Sciatic nerve (tissue), 2 donors: Measurements from ENCODE around the gene AREL1. TPM values are rescaled to one million over a fixed set of nuclear protein-coding genes. Genes with fewer than 3 reads are reported as not detected.

Experiments used
- ATAC-seq: fragments of 200-7000 bp; cut with Tn5 transposase; one replicate; pipeline ENCODE4 v1.9.1; 2020; ENCODE audit warnings: mild to moderate bottlenecking, moderate library complexity
- DNase-seq: peaks from one replicate; pipeline ENCODE4 v3.0.0-alpha.2; 2020; ENCODE audit warnings: low spot score
- intact Hi-C: fragments of 100-400 bp; cut with DNase I; formaldehyde crosslinking; loops from one replicate; pipeline ENCODE4 v1.14.2; 2022
- total RNA-seq: library from RNA; stranded (reverse); fragmentation: NEBNext Ultra II Directional; extraction: Animal tissue kit (Norgen Biotek cat#: 25700); gene quantifications from one replicate; pipeline ENCODE4 v1.2.1, GENCODE V29; 2021
- donor health status: DM: no; HTN: no; CAD: no.
- donor health status: DM: no; HTN: no; CAD: no.

Gene AREL1
- total RNA-seq, 1 donor from 2014 or later, result 26.7 TPM

- intact Hi-C loops, result no loop called here
- ATAC-seq, result peak; percentile 3
- DNase-seq, result no peak
Measured at GRCh38 chr14:74618078-74618952, 94.6 kb downstream of the AREL1 start.

DNA sequence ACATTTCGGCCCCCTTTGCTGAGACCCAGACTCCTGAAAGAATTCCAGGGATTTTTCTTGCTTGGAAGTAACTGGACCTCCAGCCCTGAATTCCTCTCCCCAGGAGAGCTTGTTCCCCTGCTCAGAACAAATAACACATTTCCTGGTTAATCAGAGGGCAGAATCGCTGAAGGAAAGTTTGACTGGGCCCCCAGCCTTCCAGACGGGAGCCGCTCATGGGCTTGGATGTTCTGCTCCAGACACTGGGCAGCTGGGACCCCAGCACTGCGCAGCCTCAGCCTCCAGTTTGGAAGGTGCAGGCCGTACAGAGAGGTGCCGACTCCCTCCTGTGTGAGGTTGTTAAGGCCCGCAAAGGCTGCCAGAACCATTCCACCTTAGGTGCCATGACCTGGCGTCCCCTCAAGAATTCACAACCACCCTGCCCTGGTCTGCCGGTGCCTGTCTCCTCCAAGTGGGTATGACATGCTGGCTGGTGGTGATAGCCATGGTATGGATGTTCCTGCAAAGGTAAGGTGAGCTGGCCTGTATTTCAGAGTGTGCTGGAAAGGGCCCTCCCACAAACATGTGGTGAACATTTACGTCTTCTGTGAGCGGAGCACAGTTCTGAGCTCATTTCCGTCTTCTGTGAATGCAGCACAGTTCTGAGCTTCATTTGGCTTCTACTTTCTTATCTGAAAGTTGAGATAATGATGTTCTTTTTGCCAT lies 95.7 kb downstream of the AREL1 start:
- intact Hi-C loops, result no loop called here

GRCh38 chr14:74616507-74616906 lies 96.4 kb downstream of the AREL1 start:
- intact Hi-C loops, result no loop called here
- DNase-seq, result no peak
- no peak for ATAC-seq

More for the DNA sequence above, 95.7 kb downstream of the AREL1 start:
- DNase-seq (no peak), ATAC-seq (no peak)

GRCh38 chr14:74615735-74616134 lies 97.1 kb downstream of the AREL1 start:
- intact Hi-C loops, result no loop called here
- ATAC-seq (no peak), DNase-seq (no peak)

DNA sequence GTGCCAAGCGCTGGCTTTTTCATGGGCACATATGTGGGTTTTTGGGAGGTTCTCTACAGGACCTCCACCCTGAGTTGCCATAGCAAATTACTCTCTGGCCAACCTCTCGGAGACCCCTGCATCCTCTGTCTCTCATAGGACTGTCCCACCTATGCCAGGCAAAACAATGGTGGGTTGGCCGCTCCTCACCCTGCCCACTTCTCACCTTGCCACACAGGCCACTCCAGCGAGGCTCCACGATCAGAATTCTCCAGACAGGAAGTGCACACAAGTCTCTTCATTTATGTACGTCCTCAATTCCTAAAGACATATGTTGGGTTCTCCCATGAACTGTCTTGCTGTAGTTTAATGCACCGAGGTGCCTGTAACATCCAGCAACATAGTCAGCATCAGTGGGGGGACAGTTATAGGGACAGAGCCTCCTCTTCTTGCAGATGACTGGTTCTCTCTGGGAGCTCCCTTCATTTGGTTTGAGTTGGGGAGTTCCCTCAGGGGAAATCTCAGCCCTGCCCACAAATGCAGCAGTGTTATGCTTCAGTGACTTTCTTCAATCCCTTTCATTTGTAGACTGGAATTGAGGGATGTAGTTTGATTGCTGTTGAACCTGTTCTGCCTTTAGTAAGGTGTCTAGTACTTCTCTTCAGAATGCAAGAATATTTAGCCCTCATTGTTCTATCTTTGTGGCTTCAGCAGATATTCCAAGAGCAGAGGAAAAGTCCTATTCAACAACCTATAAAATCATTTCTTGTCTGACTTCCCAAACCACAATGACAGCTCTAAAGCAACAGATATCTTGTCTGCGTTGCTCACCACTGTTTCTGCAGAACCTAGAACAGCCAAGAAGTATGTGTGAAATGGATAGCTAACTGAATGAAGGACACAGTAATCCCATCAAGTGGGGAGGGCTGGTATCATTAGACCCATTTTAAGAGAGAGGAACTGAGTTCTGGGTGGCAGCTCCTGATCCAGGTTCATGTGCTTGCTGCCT lies 98.1 kb downstream of the AREL1 start:
- no peak for DNase-seq
- intact Hi-C loops, result loop anchor here (5.0 kb wide), 1 partner anchor 113 kb away; no protein-coding TSS in a partner anchor
- ATAC-seq, result no peak

DNA sequence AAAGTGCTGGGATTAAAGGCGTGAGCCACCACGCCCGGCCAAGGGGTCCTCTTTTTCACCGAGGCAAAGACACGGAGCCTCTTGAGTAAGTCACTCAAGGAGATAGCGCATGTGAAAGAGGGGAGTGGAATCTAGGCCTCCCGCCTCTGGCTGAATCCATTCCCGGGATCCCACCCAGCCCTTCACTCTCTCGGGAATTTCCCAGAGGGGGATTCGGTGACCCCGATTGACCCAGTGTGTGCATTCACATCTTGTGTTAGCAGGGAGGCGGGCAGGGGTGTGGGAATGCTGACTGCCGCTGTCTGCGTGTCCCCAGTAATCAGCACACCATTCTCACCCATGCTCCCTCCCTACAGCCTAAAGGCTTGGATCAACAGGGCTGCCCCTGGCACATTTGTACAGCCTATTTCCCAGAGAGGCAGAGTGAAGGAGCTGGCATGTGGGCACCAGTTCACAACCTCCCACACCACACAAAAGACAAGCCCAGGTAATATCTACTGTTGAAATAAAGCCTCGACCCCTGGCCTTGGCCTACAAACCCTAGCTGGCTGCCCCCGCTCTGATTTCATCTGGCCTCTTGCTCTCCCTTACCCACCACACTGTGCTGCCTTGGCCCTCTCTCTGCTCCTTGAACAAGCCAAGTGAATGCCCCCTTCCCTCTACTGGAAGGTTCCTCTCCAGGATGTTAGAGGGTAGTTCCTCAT lies 99.5 kb downstream of the AREL1 start:
- intact Hi-C loops, result loop anchor here (5.0 kb wide), 1 partner anchor 111 kb away; no protein-coding TSS in a partner anchor
- DNase-seq (no peak), ATAC-seq (no peak)

DNA sequence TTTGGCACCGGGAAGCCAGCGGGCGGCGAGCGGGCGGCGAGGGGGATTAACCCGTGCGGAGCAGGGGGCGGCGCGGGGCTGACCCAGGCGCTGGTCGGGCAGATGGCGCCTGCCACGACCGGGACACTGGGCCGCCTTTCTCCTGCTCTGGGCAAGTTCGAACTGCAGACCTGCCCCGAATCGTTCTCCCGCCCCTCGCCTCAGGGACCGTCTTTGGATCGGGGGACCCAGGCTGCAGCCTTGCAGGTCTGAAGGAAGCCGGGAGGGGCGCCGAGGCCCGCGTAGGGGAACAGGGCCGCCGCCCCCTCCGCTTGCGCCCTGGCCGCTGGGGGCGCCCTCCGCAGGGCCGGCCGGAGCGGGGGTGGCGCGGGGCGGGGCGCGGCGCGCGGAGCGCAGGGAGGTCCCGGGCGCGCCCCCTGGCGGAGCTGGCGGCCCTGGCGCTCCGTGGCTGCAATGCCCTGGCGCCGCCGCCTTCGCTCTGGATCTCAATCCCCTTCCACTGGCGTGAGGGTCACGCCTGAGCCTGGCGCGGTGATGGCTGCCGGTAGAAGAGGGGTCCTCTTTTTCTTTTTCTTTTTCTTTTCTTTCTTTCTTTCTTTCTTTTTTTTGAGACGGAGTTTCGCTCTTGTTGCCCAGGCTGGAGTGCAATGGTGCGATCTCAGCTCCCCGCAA lies 100.4 kb downstream of the AREL1 start:
- intact Hi-C loops, result loop anchor here (5.0 kb wide), 1 partner anchor 110 kb away; no protein-coding TSS in a partner anchor
- DNase-seq, result peak; percentile 86
- ATAC-seq, result peak; percentile 74

DNA sequence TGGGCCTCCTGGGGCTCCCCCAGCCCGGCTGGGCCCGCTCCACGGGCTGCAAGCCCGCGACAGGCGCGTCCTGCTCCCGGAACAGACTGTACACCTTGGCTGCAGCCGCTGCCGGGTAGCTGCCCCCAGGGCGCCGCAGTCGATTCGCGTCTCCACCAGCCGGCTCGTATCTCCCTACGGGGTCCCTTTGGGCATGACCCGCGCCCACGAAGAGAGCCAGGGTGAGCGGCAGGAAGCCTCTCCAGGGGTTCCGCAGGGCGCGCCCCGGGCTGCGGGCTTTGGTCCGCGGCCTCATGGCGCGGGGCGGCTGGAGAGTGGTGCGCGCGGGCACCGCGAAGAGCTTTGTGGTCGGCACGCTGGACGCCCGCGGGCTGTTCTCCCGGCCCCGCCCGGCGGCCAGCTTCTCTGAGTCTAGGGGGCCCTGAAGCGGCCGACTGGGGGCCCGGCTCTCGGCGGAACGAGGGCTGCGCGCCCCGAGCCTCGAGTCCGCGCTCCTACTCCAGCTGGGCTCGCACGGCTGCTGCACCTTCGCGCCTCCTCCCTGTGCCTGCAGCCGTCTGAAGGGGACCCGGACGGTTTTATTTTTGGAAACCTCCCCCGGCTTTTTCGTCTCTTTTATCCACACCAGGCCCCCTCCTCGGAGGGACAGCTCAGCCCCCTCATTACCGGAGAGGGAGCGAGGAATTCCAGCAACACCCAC lies 101.1 kb downstream of the AREL1 start, which contains the start of gene LTBP2:
LTBP2 (minus strand) TSS at position 588 of the 700 bp plus-strand sequence; CDS start at position 295, 293 bp downstream.
- DNase-seq (no peak), ATAC-seq (peak; percentile 11)
- intact Hi-C loops, result loop anchor here (5.0 kb wide), 1 partner anchor 109 kb away; no protein-coding TSS in a partner anchor

Other genes with a start within 250 kb of the AREL1 start
- gene NPC2, start 219.8 kb downstream of the AREL1 start, total RNA-seq, result 258 TPM
- gene ISCA2, start 219.3 kb downstream of the AREL1 start, total RNA-seq, result 19.3 TPM
- gene LTBP2, start 100.8 kb downstream of the AREL1 start, total RNA-seq, result 93.0 TPM
- 43.0 TPM for gene FCF1, start 64 bp upstream of the AREL1 start, total RNA-seq
- gene YLPM1, start 50.2 kb upstream of the AREL1 start, total RNA-seq, result 91.2 TPM
- not detected for gene PROX2, start 163.1 kb upstream of the AREL1 start, total RNA-seq
- 79.6 TPM for gene DLST, start 168.8 kb upstream of the AREL1 start, total RNA-seq
- 4.7 TPM for gene RPS6KL1, start 210.2 kb upstream of the AREL1 start, total RNA-seq
- 12.4 TPM for gene PGF, start 242.5 kb upstream of the AREL1 start, total RNA-seq